ENCODE data around the gene RHBDD2.

- TF ChIP-seq CTCF (IDR thresholded peaks at IDR 0.05) (no peak), POLR2A (IDR thresholded peaks at IDR 0.05) (no peak)
Measured at GRCh38 chr7:75913437-75913836, 34.6 kb downstream of the RHBDD2 start.
